GM10266 (cell line): ENCODE results near the gene LETMD1.
"Not testable (repeated sequence)": the region's sequence is repeated elsewhere in the genome, so short reads cannot be mapped to it uniquely, and the experiment has no call there.

Experiments
- DNase-seq: peaks from one replicate; pipeline ENCODE4 v3.0.0; 2012; ENCODE audit errors: extremely low spot score
- TF ChIP-seq, protein P1 (sequence below): IDR thresholded peaks from 2 replicates; pipeline ENCODE4 v1.5.1; 2012; ENCODE audit warnings: mild to moderate bottlenecking, low read depth; ENCODE audit not compliant: control insufficient read depth, insufficient read depth; ENCODE audit errors: missing control alignments

The LETMD1 gene

DNA sequence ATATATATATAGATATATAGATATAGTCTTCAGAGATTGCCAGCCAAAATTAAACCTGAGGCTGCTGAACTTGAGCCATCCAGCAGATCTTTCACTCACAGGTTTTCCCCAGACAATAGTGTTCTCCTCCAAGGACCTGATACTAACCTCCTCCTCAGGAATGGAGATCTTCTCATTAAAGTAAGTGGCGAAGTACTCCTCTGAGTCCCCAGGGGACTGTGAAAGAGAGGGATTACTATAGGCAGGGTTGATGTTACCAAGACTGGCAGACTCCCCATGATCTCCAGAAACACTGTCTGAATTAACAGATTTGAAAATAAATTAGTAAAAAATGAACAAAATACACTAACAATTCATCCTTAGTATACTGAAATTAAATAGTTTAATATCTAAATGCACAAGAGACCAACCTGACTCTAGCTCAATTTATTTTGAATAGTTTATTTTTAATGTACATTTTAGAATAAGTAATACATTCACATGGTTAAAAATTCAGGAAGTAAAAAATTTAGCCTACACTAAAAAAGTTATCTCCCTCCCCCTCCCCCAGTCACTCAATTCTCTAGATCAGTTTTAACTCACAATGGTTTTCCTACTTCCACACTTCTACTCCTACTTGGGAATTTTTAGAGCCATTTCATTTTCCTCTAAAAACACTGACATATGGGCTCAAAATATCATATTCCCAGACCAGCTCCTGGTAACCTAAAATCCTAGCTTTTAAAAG lies 39.6 kb upstream of the LETMD1 start:
- DNase-seq: no peak

DNA sequence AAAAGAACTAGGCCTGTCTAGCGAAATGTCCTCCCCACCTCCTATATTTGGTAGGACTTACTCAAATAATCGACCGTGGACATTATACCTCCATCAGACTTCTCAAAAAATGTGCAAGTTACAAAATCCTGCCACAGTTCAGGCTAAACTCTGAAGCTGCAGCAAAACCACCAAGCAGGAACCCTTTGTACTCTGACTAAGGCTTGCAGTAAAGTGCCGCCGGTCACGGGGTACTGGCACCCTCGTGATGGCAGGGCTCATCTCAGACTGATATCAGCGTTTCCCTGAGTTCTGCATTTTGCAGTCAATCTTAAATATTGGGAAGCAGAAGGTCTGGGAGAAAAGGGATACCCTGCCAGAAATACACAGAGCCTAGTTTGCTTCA lies 39.1 kb upstream of the LETMD1 start:
- TF ChIP-seq, protein P1, sequence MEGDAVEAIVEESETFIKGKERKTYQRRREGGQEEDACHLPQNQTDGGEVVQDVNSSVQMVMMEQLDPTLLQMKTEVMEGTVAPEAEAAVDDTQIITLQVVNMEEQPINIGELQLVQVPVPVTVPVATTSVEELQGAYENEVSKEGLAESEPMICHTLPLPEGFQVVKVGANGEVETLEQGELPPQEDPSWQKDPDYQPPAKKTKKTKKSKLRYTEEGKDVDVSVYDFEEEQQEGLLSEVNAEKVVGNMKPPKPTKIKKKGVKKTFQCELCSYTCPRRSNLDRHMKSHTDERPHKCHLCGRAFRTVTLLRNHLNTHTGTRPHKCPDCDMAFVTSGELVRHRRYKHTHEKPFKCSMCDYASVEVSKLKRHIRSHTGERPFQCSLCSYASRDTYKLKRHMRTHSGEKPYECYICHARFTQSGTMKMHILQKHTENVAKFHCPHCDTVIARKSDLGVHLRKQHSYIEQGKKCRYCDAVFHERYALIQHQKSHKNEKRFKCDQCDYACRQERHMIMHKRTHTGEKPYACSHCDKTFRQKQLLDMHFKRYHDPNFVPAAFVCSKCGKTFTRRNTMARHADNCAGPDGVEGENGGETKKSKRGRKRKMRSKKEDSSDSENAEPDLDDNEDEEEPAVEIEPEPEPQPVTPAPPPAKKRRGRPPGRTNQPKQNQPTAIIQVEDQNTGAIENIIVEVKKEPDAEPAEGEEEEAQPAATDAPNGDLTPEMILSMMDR: no peak
- DNase-seq: no peak

More for the DNA sequence above, 39.6 kb upstream of the LETMD1 start:
- TF ChIP-seq, protein P1: no peak

DNA sequence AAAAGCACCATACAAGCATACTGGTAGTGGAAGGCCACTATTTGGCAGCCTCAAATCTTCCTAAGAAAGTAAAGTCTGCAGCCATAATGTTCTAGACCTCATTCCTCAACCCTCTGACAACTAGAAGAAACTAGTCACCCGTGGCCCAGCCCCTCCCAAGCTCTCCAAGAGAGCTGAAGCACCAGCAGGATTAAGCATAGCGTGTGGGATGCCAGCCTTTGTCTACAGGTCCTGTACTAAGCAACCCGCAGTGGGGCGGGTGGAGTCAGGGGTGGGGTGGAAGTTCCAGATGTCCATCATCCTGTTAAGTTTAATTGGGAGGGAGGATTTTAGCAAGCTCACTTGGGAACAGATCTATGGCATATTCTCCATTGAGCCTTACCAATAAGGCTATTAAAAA lies 36.2 kb upstream of the LETMD1 start:
- no peak for DNase-seq

DNA sequence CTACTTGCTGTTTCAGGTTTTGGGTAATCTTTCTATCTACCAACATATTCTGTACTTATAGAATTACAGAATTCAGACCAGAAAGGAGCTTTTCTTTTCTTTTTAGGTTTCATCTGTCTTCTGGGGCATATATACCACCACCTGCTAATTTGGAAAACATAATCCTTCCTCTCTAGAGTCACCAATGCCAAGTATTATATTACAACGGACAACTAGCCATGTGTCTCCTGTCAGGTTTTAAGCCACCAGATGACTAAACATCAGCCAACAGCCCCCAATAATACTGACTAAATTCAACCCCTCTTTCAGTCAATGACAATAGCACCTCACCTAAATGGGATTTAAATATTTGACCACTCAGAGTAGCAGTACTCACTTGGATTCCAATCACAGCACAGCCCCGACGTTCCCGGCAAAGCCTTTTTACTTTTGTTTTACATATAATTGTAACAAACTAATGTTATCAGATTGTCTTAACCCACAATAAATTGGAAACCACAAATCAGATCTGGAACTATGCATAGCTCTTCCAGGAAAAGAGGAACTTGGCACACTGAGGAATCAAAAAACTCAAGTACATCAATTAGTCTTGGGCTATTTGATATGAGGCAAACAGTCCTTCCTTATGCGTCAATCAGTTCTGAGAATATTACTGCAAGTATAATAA lies 35.4 kb upstream of the LETMD1 start:
- TF ChIP-seq, protein P1: no peak
- no peak for DNase-seq

More for the DNA sequence above, 36.2 kb upstream of the LETMD1 start:
- TF ChIP-seq, protein P1: no peak

DNA sequence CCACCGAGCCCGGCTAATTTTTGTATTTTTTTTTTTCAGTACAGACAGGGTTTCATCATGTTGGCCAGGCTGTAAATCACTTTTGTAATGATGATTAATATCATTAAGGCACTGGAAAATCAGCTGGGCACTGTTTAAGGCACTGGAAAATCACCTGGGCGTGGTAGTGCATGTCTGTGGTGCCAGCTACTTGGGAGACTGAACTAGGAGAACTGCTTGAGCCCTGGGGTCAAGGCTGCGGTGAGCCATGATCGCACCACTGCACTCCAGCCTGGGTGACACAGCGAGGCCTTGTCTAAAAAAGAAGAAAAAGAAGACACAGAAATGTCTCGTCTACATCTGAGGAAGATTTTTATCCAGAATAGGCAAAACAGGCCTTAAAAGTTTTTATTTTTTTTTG lies 34.7 kb upstream of the LETMD1 start:
- DNase-seq: no peak
- TF ChIP-seq, protein P1: no peak

DNA sequence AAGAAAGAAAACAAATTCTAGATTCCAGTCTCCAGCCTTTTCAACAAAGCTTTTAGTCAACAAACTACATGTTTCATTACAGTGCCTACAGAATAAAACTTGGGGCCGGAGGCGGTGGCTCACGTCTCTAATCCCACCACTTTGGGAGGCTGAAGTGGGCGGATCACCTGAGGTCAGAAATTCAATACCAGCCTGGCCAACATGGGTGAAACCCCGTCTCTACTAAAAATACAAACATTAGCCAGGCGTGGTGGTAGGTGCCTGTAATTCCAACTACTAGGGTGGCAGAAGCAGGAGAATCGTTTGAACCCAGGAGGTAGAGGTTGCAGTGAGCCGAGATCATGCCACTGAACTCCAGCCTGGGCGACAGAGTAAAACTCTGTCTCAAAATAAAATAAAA lies 33.7 kb upstream of the LETMD1 start:
- not testable (repeated sequence) for DNase-seq

DNA sequence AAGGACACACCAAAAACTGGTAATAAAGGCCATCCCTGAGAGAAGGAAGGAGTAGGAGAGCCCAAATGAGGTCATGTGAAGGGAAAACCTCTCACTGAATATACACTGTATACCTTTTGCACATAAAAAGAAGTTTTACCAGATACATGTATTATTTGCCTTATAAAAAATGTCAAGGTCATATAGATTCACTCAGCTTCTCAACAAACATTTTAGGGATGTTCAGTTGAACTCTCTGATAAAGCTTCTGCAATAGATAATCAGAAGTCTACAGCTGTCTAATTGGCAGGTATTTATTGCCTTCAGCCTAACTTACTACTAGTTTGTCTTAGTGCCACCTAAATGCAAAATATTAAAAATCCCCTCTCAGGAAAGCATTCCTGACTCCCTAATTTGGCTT lies 30.7 kb upstream of the LETMD1 start:
- no peak for DNase-seq
- TF ChIP-seq, protein P1: no peak
